Measurements from ENCODE around the gene ADISSP. TPM values are rescaled to one million over a fixed set of nuclear protein-coding genes. Genes with fewer than 3 reads are reported as not detected.

Gene ADISSP
- total RNA-seq, 2 donors from 2014 or later, result 7.8 to 20.4 TPM

- Histone ChIP-seq H3K9me3 (no peaks in the 10 kb centered on the region), H3K36me3 (no peaks in the 10 kb centered on the region), H3K27me3 (replicated peaks; ENCODE audit: insufficient read depth) (no peaks in the 10 kb centered on the region), H3K4me1 (ENCODE audit: control insufficient read depth in 1 of 2, low read depth in 2 of 2) (peaks cover 34 to 47% of the 10 kb centered on the region in 2 donors), H3K4me3 (no peak overlapping the region), H3K27ac (no peak overlapping the region)
- DNase-seq (ENCODE audit: low spot score), result no peak
- ATAC-seq (ENCODE audit: insufficient number of reproducible peaks, low FRiP score, low read depth), result no peak
- no peak for TF ChIP-seq CTCF (IDR thresholded peaks at IDR 0.05)
Observed at GRCh38 chr20:3783068-3783489, 15.5 kb upstream of the ADISSP start.

GRCh38 chr20:3782597-3782996 lies 15.0 kb upstream of the ADISSP start:
- no peak for DNase-seq (ENCODE audit: low spot score)
- Histone ChIP-seq H3K4me3 (no peak overlapping the region), H3K9me3 (no peaks in the 10 kb centered on the region), H3K27me3 (replicated peaks; ENCODE audit: insufficient read depth) (no peaks in the 10 kb centered on the region), H3K4me1 (ENCODE audit: control insufficient read depth in 1 of 2, low read depth in 2 of 2) (peaks cover 37 to 49% of the 10 kb centered on the region in 2 donors), H3K36me3 (no peaks in the 10 kb centered on the region), H3K27ac (no peak overlapping the region)
- no peak for TF ChIP-seq CTCF (IDR thresholded peaks at IDR 0.05)
- ATAC-seq (ENCODE audit: insufficient number of reproducible peaks, low FRiP score, low read depth), result no peak

GRCh38 chr20:3781153-3781910 lies 13.8 kb upstream of the ADISSP start, which contains the start of gene SPEF1:
Gene SPEF1 (minus strand): TSS chr20:3781448. CDS start chr20:3781287, 161 bp downstream.
- Histone ChIP-seq H3K27me3 (replicated peaks; ENCODE audit: insufficient read depth) (no peaks in the 10 kb centered on the region), H3K36me3 (no peaks in the 10 kb centered on the region), H3K27ac (peak within 1 kb of the TSS; percentile 49 to 54), H3K4me1 (ENCODE audit: control insufficient read depth in 1 of 2, low read depth in 2 of 2) (peaks cover 31 to 47% of the 10 kb centered on the region in 2 donors), H3K4me3 (peak within 1 kb of the TSS; percentile 57), H3K9me3 (no peaks in the 10 kb centered on the region)
- ATAC-seq (ENCODE audit: insufficient number of reproducible peaks, low FRiP score, low read depth) (peak; percentile 88), DNase-seq (ENCODE audit: low spot score) (peak; percentile 65)
- peak; percentile 41 for TF ChIP-seq CTCF (IDR thresholded peaks at IDR 0.05)

- no peak for DNase-seq (ENCODE audit: low spot score)
- H3K36me3 ChIP-seq, result no peaks in the 10 kb centered on the region
- no peaks in the 10 kb centered on the region for H3K27me3 ChIP-seq (replicated peaks; ENCODE audit: insufficient read depth)
- H3K4me1 ChIP-seq (ENCODE audit: control insufficient read depth in 1 of 2, low read depth in 2 of 2), result peaks cover 15 to 27% of the 10 kb centered on the region in 2 donors
- H3K4me3 ChIP-seq, result no peak overlapping the region
- no peak overlapping the region for H3K27ac ChIP-seq
- no peaks in the 10 kb centered on the region for H3K9me3 ChIP-seq
- no peak for ATAC-seq (ENCODE audit: insufficient number of reproducible peaks, low FRiP score, low read depth)
- no peak for TF ChIP-seq CTCF (IDR thresholded peaks at IDR 0.05)
Observed at GRCh38 chr20:3778976-3779375, 11.4 kb upstream of the ADISSP start.

- H3K9me3 ChIP-seq, result no peaks in the 10 kb centered on the region
- peaks cover 11 to 21% of the 10 kb centered on the region in 2 donors for H3K4me1 ChIP-seq (ENCODE audit: control insufficient read depth in 1 of 2, low read depth in 2 of 2)
- ATAC-seq (ENCODE audit: insufficient number of reproducible peaks, low FRiP score, low read depth), result no peak
- TF ChIP-seq CTCF (IDR thresholded peaks at IDR 0.05), result no peak
- H3K36me3 ChIP-seq, result no peaks in the 10 kb centered on the region
- H3K4me3 ChIP-seq, result peak overlapping the region; percentile 80
- H3K27ac ChIP-seq, result no peak overlapping the region
- H3K27me3 ChIP-seq (replicated peaks; ENCODE audit: insufficient read depth), result no peaks in the 10 kb centered on the region
- no peak for DNase-seq (ENCODE audit: low spot score)
Observed at GRCh38 chr20:3777716-3778629, 10.4 kb upstream of the ADISSP start.

Data from thoracic aorta (tissue), 2 donors.